ENCODE results near the gene ZNF407. TPM values are rescaled to one million over a fixed set of nuclear protein-coding genes. Genes with fewer than 3 reads are reported as not detected.

The ZNF407 gene
- total and polyA plus RNA-seq, 2 experiments from 2014 or later: 2.1 to 10.4 TPM

DNA sequence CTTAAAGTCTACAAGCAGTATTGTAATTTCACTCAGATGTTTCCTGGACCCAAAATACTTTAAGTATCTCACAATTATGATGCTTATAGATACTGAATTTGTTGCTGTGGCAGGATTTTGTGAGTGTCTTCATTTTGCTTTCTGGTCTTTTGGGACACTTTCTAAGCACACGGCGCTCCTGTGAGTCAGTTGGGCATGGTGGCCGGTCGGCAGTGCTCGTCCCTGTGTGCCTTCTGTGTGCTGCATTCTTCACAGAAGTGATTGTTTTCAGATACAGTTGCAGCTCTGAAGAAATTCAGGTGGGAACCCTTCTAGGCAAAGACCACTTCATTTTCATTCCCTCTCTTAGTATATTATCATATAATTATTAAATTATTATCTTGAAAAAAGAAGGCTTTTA lies 273.3 kb downstream of the ZNF407 start:
- Mint-ChIP-seq H3K36me3 (ENCODE audit: low read depth) (no peaks in the 10 kb centered on the region), H3K9me3 (no peaks in the 10 kb centered on the region), H3K4me1 (peaks cover 31% of the 10 kb centered on the region), H3K27me3 (ENCODE audit: insufficient read depth, low read depth, poor library complexity) (peaks cover 4% of the 10 kb centered on the region), H3K27ac (peak overlapping the region; percentile 59; the same call in 1 of the 2 replicates), H3K4me3 (no peak overlapping the region)
- Histone ChIP-seq H3F3A (replicated peaks; ENCODE audit: low read depth) (no peaks in the 10 kb centered on the region), H3K79me2 (replicated peaks; ENCODE audit: insufficient read depth) (no peaks in the 10 kb centered on the region), H4K20me1 (replicated peaks; ENCODE audit: insufficient read depth) (no peaks in the 10 kb centered on the region), H3K27me3 (ENCODE audit: insufficient read depth) (no peaks in the 10 kb centered on the region), H3K4me2 (no peak overlapping the region), H2AFZ (no peak overlapping the region), H3K9me2 (ENCODE audit: insufficient read depth) (no peaks in the 10 kb centered on the region), H3K4me1 (ENCODE audit: insufficient read depth) (peaks cover 15% of the 10 kb centered on the region), H3K4me3 (no peak overlapping the region), H3K27ac (ENCODE audit: low read depth) (no peak overlapping the region), H3K36me3 (ENCODE audit: insufficient read depth) (no peaks in the 10 kb centered on the region)
- no peak for DNase-seq (ENCODE audit: low spot score)
- no peak for TF ChIP-seq STAT1 (IDR thresholded peaks at IDR 0.05; ENCODE audit: unreplicated experiment)
- TF ChIP-seq NANOG (IDR thresholded peaks at IDR 0.05; ENCODE audit: borderline replicate concordance): no peak
- no peak for TF ChIP-seq EZH2phosphoT487 (IDR thresholded peaks at IDR 0.05; ENCODE audit: unreplicated experiment)
- TF ChIP-seq, protein P1, sequence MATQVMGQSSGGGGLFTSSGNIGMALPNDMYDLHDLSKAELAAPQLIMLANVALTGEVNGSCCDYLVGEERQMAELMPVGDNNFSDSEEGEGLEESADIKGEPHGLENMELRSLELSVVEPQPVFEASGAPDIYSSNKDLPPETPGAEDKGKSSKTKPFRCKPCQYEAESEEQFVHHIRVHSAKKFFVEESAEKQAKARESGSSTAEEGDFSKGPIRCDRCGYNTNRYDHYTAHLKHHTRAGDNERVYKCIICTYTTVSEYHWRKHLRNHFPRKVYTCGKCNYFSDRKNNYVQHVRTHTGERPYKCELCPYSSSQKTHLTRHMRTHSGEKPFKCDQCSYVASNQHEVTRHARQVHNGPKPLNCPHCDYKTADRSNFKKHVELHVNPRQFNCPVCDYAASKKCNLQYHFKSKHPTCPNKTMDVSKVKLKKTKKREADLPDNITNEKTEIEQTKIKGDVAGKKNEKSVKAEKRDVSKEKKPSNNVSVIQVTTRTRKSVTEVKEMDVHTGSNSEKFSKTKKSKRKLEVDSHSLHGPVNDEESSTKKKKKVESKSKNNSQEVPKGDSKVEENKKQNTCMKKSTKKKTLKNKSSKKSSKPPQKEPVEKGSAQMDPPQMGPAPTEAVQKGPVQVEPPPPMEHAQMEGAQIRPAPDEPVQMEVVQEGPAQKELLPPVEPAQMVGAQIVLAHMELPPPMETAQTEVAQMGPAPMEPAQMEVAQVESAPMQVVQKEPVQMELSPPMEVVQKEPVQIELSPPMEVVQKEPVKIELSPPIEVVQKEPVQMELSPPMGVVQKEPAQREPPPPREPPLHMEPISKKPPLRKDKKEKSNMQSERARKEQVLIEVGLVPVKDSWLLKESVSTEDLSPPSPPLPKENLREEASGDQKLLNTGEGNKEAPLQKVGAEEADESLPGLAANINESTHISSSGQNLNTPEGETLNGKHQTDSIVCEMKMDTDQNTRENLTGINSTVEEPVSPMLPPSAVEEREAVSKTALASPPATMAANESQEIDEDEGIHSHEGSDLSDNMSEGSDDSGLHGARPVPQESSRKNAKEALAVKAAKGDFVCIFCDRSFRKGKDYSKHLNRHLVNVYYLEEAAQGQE (IDR thresholded peaks at IDR 0.05; ENCODE audit: unreplicated experiment): no peak
- no peak; the same call in 2 of the 3 replicates for ATAC-seq

DNA sequence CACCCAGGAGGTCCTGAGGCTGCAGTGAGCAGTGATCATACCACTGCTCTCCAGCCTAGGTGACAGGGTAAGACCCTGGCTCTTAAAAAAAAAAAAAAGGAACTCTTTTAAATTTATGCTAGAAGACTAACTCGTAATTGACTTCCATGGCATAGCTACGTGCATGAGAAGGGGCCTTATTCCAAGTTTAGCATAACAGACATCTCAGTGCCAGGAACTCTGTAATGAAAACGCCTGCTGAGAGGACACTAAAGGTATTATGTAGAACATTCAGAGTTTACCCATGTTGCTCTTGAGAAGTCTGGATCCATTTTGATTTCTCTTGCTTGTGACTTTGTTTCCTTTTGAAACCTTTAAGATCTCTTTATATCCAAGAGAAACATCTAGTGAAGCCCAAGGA lies 276.0 kb downstream of the ZNF407 start:
- Mint-ChIP-seq H3K9me3 (no peaks in the 10 kb centered on the region), H3K36me3 (ENCODE audit: low read depth) (no peaks in the 10 kb centered on the region), H3K27ac (0 out of 2 replicates have a peak overlapping the region, but pooled peaks have one; percentile 18), H3K4me1 (peaks cover 29% of the 10 kb centered on the region), H3K4me3 (no peak overlapping the region), H3K27me3 (ENCODE audit: insufficient read depth, low read depth, poor library complexity) (peaks cover 4% of the 10 kb centered on the region)
- Histone ChIP-seq H3F3A (replicated peaks; ENCODE audit: low read depth) (no peaks in the 10 kb centered on the region), H3K27ac (ENCODE audit: low read depth) (no peak overlapping the region), H3K9me2 (ENCODE audit: insufficient read depth) (no peaks in the 10 kb centered on the region), H3K4me1 (ENCODE audit: insufficient read depth) (peaks cover 15% of the 10 kb centered on the region), H3K27me3 (ENCODE audit: insufficient read depth) (no peaks in the 10 kb centered on the region), H3K36me3 (ENCODE audit: insufficient read depth) (no peaks in the 10 kb centered on the region), H4K20me1 (replicated peaks; ENCODE audit: insufficient read depth) (no peaks in the 10 kb centered on the region), H3K79me2 (replicated peaks; ENCODE audit: insufficient read depth) (no peaks in the 10 kb centered on the region), H3K4me3 (no peak overlapping the region), H3K4me2 (peak overlapping the region; percentile 42), H2AFZ (no peak overlapping the region)
- peak; percentile 65 for ATAC-seq
- DNase-seq (ENCODE audit: low spot score): peak; percentile 31
- TF ChIP-seq EZH2 (IDR thresholded peaks at IDR 0.05; ENCODE audit: low read depth, unreplicated experiment) (no peak), JUNB (IDR thresholded peaks at IDR 0.05; ENCODE audit: unreplicated experiment) (no peak)

DNA sequence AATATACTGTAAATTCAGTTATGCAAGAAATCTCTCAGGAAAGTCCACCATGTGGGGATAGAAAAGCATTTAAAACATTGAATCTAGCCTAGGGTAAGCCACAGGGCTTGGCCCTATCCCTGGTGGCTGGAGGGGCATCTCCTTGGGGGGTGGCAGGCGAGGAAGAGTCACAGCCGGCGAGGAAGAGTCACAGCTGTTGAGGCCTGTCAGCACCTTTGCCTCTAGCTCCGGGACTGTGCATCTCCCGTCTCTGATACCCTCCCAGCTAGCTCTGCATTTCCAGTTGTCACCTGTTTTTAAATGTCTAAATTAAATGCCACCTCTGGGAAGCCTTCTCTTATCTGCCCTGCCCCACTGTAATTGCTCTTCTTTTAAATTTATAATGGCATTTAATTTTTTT lies 276.7 kb downstream of the ZNF407 start:
- H3K27me3 ChIP-seq (ENCODE audit: insufficient read depth): no peaks in the 10 kb centered on the region
- no peak overlapping the region for H2AFZ ChIP-seq
- H3K4me2 ChIP-seq: no peak overlapping the region
- Mint-ChIP-seq H3K4me1 (peaks cover 28% of the 10 kb centered on the region), H3K27me3 (ENCODE audit: insufficient read depth, low read depth, poor library complexity) (peaks cover 4% of the 10 kb centered on the region), H3K27ac (no peak overlapping the region), H3K4me3 (no peak overlapping the region), H3K36me3 (ENCODE audit: low read depth) (no peaks in the 10 kb centered on the region), H3K9me3 (no peaks in the 10 kb centered on the region)
- DNase-seq (ENCODE audit: low spot score) (no peak), ATAC-seq (peak; percentile 55)
- no peaks in the 10 kb centered on the region for H3K9me2 ChIP-seq (ENCODE audit: insufficient read depth)
- H3K27ac ChIP-seq (ENCODE audit: low read depth): no peak overlapping the region
- H3K4me1 ChIP-seq (ENCODE audit: insufficient read depth): peaks cover 15% of the 10 kb centered on the region
- no peak overlapping the region for H3K4me3 ChIP-seq
- no peaks in the 10 kb centered on the region for H4K20me1 ChIP-seq (replicated peaks; ENCODE audit: insufficient read depth)
- H3K36me3 ChIP-seq (ENCODE audit: insufficient read depth): no peaks in the 10 kb centered on the region
- H3F3A ChIP-seq (replicated peaks; ENCODE audit: low read depth): no peaks in the 10 kb centered on the region
- H3K79me2 ChIP-seq (replicated peaks; ENCODE audit: insufficient read depth): no peaks in the 10 kb centered on the region
- TF ChIP-seq POLR2AphosphoS5 (IDR thresholded peaks at IDR 0.05; ENCODE audit: low read depth) (no peak), NANOG (IDR thresholded peaks at IDR 0.05; ENCODE audit: borderline replicate concordance) (no peak), STAT1 (IDR thresholded peaks at IDR 0.05; ENCODE audit: unreplicated experiment) (no peak)
- TF ChIP-seq, protein P2, sequence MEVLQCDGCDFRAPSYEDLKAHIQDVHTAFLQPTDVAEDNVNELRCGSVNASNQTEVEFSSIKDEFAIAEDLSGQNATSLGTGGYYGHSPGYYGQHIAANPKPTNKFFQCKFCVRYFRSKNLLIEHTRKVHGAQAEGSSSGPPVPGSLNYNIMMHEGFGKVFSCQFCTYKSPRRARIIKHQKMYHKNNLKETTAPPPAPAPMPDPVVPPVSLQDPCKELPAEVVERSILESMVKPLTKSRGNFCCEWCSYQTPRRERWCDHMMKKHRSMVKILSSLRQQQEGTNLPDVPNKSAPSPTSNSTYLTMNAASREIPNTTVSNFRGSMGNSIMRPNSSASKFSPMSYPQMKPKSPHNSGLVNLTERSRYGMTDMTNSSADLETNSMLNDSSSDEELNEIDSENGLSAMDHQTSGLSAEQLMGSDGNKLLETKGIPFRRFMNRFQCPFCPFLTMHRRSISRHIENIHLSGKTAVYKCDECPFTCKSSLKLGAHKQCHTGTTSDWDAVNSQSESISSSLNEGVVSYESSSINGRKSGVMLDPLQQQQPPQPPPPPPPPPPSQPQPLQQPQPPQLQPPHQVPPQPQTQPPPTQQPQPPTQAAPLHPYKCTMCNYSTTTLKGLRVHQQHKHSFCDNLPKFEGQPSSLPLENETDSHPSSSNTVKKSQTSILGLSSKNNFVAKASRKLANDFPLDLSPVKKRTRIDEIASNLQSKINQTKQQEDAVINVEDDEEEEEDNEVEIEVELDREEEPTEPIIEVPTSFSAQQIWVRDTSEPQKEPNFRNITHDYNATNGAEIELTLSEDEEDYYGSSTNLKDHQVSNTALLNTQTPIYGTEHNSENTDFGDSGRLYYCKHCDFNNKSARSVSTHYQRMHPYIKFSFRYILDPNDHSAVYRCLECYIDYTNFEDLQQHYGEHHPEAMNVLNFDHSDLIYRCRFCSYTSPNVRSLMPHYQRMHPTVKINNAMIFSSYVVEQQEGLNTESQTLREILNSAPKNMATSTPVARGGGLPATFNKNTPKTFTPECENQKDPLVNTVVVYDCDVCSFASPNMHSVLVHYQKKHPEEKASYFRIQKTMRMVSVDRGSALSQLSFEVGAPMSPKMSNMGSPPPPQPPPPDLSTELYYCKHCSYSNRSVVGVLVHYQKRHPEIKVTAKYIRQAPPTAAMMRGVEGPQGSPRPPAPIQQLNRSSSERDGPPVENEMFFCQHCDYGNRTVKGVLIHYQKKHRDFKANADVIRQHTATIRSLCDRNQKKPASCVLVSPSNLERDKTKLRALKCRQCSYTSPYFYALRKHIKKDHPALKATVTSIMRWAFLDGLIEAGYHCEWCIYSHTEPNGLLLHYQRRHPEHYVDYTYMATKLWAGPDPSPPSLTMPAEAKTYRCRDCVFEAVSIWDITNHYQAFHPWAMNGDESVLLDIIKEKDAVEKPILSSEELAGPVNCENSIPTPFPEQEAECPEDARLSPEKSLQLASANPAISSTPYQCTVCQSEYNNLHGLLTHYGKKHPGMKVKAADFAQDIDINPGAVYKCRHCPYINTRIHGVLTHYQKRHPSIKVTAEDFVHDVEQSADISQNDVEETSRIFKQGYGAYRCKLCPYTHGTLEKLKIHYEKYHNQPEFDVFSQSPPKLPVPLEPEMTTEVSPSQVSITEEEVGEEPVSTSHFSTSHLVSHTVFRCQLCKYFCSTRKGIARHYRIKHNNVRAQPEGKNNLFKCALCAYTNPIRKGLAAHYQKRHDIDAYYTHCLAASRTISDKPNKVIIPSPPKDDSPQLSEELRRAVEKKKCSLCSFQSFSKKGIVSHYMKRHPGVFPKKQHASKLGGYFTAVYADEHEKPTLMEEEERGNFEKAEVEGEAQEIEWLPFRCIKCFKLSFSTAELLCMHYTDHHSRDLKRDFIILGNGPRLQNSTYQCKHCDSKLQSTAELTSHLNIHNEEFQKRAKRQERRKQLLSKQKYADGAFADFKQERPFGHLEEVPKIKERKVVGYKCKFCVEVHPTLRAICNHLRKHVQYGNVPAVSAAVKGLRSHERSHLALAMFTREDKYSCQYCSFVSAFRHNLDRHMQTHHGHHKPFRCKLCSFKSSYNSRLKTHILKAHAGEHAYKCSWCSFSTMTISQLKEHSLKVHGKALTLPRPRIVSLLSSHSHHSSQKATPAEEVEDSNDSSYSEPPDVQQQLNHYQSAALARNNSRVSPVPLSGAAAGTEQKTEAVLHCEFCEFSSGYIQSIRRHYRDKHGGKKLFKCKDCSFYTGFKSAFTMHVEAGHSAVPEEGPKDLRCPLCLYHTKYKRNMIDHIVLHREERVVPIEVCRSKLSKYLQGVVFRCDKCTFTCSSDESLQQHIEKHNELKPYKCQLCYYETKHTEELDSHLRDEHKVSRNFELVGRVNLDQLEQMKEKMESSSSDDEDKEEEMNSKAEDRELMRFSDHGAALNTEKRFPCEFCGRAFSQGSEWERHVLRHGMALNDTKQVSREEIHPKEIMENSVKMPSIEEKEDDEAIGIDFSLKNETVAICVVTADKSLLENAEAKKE (CRISPR knock-in tag; IDR thresholded peaks at IDR 0.05): no peak
